WERI-Rb-1 (cell line): ENCODE results near the gene KLK7.

Experiments used
- DNase-seq: peaks from one replicate; pipeline ENCODE4 v3.0.0-alpha.2; 2020
- H3K27ac ChIP-seq: fragments of 250-450 bp; sonication (Bioruptor Pico); 2 replicates; pipeline ENCODE4 v1.5.1; 2020; ENCODE audit warnings: mild to moderate bottlenecking, moderate library complexity
- H3K27me3 ChIP-seq: fragments of 250-450 bp; sonication (Bioruptor Pico); 2 replicates; pipeline ENCODE4 v1.5.1; 2021; ENCODE audit warnings: mild to moderate bottlenecking, low read depth, moderate library complexity; ENCODE audit not compliant: insufficient read depth, severe bottlenecking
- H3K36me3 ChIP-seq: fragments of 250-450 bp; sonication (Bioruptor Pico); 2 replicates; pipeline ENCODE4 v1.5.1; 2020; ENCODE audit warnings: mild to moderate bottlenecking, moderate library complexity
- H3K4me3 ChIP-seq: 2 replicates; pipeline ENCODE4 v1.5.1; 2011; ENCODE audit warnings: low read depth, mild to moderate bottlenecking, control low read depth, low read length
- H3K9me3 ChIP-seq: fragments of 250-450 bp; sonication (Bioruptor Pico); 2 replicates; pipeline ENCODE4 v1.5.1; 2021; ENCODE audit warnings: mild to moderate bottlenecking, moderate library complexity; ENCODE audit not compliant: severe bottlenecking
- TF ChIP-seq, protein P1 (sequence below): IDR thresholded peaks from 2 replicates; pipeline ENCODE4 v1.5.1; 2011; ENCODE audit warnings: low read depth, mild to moderate bottlenecking, control low read depth, inconsistent platforms, low read length

KLK7 gene

DNA sequence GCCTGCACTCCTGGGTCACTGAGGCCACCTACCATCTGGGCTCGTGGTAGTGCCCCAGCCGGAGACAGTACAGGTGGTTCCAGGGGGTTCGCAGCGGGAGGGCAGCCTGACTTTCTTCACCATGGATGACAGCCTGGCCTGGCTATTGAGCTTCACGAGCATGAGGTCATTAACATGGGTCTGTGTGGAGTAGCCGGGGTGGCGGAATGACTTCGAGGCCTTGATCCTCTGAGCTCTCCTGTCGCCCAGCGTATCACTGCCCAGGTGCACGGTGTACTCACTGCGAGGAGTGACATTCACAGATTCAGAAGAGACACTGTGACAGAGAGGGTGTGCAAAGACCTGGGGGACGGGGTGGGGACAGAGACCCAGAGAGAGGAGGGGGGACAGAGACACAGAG, 3.5 kb downstream of the KLK7 start:
- DNase-seq: no peak
- Histone ChIP-seq H3K27me3 (peaks cover 58% of the 10 kb centered on the region), H3K27ac (no peak overlapping the region), H3K9me3 (peaks cover 2% of the 10 kb centered on the region), H3K36me3 (no peaks in the 10 kb centered on the region), H3K4me3 (no peak overlapping the region)
- TF ChIP-seq, protein P1, sequence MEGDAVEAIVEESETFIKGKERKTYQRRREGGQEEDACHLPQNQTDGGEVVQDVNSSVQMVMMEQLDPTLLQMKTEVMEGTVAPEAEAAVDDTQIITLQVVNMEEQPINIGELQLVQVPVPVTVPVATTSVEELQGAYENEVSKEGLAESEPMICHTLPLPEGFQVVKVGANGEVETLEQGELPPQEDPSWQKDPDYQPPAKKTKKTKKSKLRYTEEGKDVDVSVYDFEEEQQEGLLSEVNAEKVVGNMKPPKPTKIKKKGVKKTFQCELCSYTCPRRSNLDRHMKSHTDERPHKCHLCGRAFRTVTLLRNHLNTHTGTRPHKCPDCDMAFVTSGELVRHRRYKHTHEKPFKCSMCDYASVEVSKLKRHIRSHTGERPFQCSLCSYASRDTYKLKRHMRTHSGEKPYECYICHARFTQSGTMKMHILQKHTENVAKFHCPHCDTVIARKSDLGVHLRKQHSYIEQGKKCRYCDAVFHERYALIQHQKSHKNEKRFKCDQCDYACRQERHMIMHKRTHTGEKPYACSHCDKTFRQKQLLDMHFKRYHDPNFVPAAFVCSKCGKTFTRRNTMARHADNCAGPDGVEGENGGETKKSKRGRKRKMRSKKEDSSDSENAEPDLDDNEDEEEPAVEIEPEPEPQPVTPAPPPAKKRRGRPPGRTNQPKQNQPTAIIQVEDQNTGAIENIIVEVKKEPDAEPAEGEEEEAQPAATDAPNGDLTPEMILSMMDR: no peak

DNA sequence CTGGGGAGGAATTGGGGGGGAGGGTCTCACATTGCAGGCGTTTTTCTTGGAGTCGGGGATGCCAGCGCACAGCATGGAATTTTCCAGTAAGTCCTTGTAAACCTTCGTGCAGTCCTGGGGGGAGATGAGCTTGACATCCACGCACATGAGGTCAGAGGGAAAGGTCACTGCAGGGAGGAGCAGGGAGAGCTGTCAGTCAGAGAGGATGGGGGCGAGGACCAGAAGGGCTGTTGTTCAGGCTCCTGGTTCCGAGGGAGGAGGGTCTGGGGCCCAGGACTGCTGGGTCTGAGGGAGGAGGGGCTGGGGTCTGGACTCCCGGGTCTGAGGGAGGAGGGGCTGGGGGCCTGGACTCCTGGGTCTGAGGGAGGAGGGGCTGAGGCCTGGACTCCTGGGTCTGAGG, 4.0 kb downstream of the KLK7 start:
- H3K27ac ChIP-seq: no peak overlapping the region
- TF ChIP-seq, protein P1: no peak
- peaks cover 2% of the 10 kb centered on the region for H3K9me3 ChIP-seq
- H3K4me3 ChIP-seq: no peak overlapping the region
- H3K36me3 ChIP-seq: no peaks in the 10 kb centered on the region
- peaks cover 54% of the 10 kb centered on the region for H3K27me3 ChIP-seq
- DNase-seq: no peak

DNA sequence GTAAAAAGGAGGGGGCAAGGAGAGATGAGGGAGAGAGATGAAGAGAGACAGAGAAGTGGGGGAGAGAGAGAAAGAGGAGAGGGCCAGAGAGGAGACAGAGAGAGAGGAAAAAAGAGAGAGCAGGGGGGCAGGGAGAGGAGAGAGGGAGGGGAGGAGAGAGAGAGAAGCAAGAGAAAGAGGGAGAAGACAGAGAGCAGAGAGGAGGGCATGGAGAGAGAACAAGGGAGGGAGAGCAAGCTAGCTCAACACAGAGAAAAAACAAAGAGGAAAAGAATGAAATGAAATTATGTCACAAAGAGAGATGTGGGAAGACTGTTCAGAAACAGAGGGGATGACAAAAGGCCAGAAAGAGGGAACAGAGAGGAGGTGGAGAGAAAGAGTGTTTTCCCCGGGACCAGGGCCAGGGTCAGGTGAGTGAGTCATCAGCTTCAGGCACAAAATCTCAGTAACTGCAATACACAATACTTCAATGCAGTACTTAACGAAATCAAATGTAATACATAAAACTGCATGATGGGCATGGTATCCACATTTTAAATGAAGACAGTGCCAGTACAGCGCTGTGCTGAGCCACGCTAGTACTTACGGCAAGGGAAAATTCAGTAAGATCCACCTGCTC, 4.8 kb downstream of the KLK7 start:
- Histone ChIP-seq H3K27me3 (peaks cover 51% of the 10 kb centered on the region), H3K36me3 (no peaks in the 10 kb centered on the region), H3K27ac (no peak overlapping the region), H3K9me3 (peaks cover 2% of the 10 kb centered on the region), H3K4me3 (no peak overlapping the region)
- no peak for DNase-seq
- TF ChIP-seq, protein P1: no peak

DNA sequence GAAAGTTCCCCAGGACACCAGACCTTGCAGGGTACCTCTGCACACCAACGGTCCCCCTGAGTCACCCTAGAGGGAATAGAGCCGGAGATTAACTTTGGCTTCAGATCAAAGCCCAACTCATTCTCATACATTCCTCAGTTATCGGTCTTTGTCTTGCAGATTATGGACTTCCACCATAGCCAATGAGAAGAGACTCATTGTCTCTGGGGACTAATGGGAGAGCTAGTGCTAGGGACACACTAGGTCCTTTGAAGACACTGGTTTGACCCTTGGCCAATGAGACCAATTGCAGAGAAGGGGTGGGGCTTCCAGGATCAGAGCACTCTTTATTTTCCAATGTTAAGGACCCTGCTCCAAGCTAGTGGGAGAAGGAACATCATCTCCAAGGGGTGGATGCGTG, 6.1 kb downstream of the KLK7 start:
- peaks cover 60% of the 10 kb centered on the region for H3K27me3 ChIP-seq

DNA sequence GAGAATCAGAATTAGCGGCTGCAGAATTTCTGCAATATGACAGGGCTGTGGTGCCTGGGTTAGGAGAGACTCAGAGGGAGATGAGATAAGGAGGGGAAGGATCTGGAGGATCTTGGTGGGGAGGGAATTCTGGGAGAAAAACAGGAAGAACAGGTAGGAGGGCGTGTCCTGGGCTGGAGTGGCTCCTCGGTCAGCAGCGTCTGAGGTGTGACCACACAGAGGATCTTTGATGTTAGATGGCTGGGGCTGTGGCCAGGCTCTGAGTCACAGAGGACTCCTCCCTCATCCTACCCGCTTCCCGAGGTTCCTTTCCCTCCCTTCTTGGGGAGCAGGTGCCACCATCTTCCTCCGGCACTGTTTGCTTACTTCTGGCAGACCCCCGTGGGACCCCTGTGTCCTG, 8.0 kb downstream of the KLK7 start:
- H3K27ac ChIP-seq: no peak overlapping the region
- H3K4me3 ChIP-seq: no peak overlapping the region
- H3K27me3 ChIP-seq: peaks cover 70% of the 10 kb centered on the region
- TF ChIP-seq, protein P1: no peak
- H3K36me3 ChIP-seq: no peaks in the 10 kb centered on the region
- H3K9me3 ChIP-seq: peaks cover 2% of the 10 kb centered on the region
- no peak for DNase-seq

More for the DNA sequence above, 6.1 kb downstream of the KLK7 start:
- DNase-seq: no peak
- TF ChIP-seq, protein P1: no peak
- Histone ChIP-seq H3K9me3 (peaks cover 2% of the 10 kb centered on the region), H3K36me3 (no peaks in the 10 kb centered on the region), H3K4me3 (no peak overlapping the region), H3K27ac (no peak overlapping the region)
